Stimulated activated CD8-positive, alpha-beta memory T cell treated with anti-CD3 and anti-CD28 coated beads, Interleukin-15, amount 100 ng/mL, for 4 hours (primary cell): Measurements from ENCODE around the gene ZNF550.
"Not testable (repeated sequence)": the region's sequence is repeated elsewhere in the genome, so short reads cannot be mapped to it uniquely, and the experiment has no call there.

ENCODE experiments used
- DNase-seq, 2 donors: peaks; one replicate each; pipeline ENCODE4 v3.0.0-alpha.2; 2020; ENCODE audit warnings: low read depth in 2 of 2

Gene ZNF550

GRCh38 chr19:57527136-57527881 is 32.4 kb downstream of the ZNF550 start, which contains the start of gene ZNF549:
TSS of gene ZNF549 (plus strand) at chr19:57527356. CDS start at chr19:57527574, 218 bp downstream.
- peak; percentile 71 to 82 for DNase-seq

GRCh38 chr19:57518021-57518420 is 41.6 kb downstream of the ZNF550 start:
- not testable (repeated sequence) for DNase-seq

- no peak for DNase-seq
These were observed 44.4 kb downstream of the ZNF550 start for GRCh38 chr19:57515255-57515654.

- no peak for DNase-seq
These were observed 46.8 kb downstream of the ZNF550 start for GRCh38 chr19:57512845-57513244.

GRCh38 chr19:57511484-57511883 is 48.2 kb downstream of the ZNF550 start:
- DNase-seq: no peak

GRCh38 chr19:57506163-57506562 is 53.5 kb downstream of the ZNF550 start:
- no peak for DNase-seq

- not testable (repeated sequence) for DNase-seq
These were observed 59.3 kb downstream of the ZNF550 start for GRCh38 chr19:57500400-57500799.

GRCh38 chr19:57499680-57500395 is 59.8 kb downstream of the ZNF550 start, which contains the start of gene ZNF773:
TSS of gene ZNF773 (plus strand) at chr19:57499938. CDS start at chr19:57500081, 143 bp downstream.
- DNase-seq: peak; percentile 91 to 94

GRCh38 chr19:57499332-57499679 is 60.4 kb downstream of the ZNF550 start:
- not testable (repeated sequence) for DNase-seq

- DNase-seq: not testable (repeated sequence)
These were observed 71.4 kb downstream of the ZNF550 start for GRCh38 chr19:57488299-57488644.

- peak; percentile 81 to 90 for DNase-seq
These were observed 72.0 kb downstream of the ZNF550 start, which contains the start of gene ZNF419 for GRCh38 chr19:57487477-57488298. TSS of gene ZNF419 (plus strand) at chr19:57487750. CDS start at chr19:57487951, 201 bp downstream.
